ENCODE results near the gene COMT.

COMT gene

GRCh38 chr22:19983741-19984140, 42.2 kb downstream of the COMT start:
- peak overlapping the region in 1 of 5 donors; percentile 28 for H3K9ac ChIP-seq (ENCODE audit: low read length in 5 of 5)
- H3K27ac ChIP-seq (ENCODE audit: low read depth, low read length): no peak overlapping the region
- no peaks in the 10 kb centered on the region for H3K27me3 ChIP-seq (ENCODE audit: control insufficient read depth in 5 of 5, insufficient read depth in 4 of 5, low read length in 5 of 5)
- peaks cover 3 to 39% (median 23%) of the 10 kb centered on the region in 5 donors for H3K4me1 ChIP-seq (ENCODE audit: control insufficient read depth in 5 of 5, insufficient read depth in 5 of 5, low read length in 5 of 5)
- no peak overlapping the region for H3K4me3 ChIP-seq (ENCODE audit: low read depth in 1 of 5, low read length in 5 of 5)
- H3K36me3 ChIP-seq (ENCODE audit: control insufficient read depth in 5 of 5, insufficient read depth in 5 of 5, low read length in 5 of 5): peaks cover 0 to 32% (median 26%) of the 10 kb centered on the region in 5 donors
- no peaks in the 10 kb centered on the region for H3K9me3 ChIP-seq (ENCODE audit: control insufficient read depth in 5 of 5, low read length in 5 of 5)

DNA sequence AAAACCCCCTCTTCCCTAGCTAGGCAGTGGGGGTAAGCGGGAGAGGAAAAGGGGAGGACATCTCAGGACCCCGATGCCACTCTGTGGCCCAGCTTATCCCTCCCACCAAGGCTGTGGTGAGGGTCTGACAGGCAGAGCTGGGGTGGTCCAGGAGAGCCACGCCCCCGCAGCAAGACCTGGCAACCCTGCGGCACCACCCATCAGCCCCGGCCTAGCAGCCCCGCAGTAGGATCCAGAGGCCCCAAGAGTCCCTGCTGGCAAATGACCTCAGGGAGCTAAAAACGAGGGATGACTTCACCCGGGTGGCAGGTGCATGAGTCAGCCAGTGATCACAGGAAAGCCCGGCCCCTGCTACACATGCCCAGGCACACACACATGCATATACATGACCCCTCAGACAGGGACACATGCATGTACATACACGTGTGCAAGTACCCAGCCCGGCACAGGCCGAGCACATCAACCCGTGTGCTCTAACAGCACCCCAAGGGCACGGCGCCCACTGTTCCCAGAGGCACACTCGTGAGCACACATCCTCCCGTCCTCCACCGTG, 42.7 kb downstream of the COMT start:
- Histone ChIP-seq H3K27me3 (ENCODE audit: control insufficient read depth in 5 of 5, insufficient read depth in 4 of 5, low read length in 5 of 5) (no peaks in the 10 kb centered on the region), H3K9me3 (ENCODE audit: control insufficient read depth in 5 of 5, low read length in 5 of 5) (no peaks in the 10 kb centered on the region), H3K4me1 (ENCODE audit: control insufficient read depth in 5 of 5, insufficient read depth in 5 of 5, low read length in 5 of 5) (peaks cover 3 to 44% (median 23%) of the 10 kb centered on the region in 5 donors), H3K9ac (ENCODE audit: low read length in 5 of 5) (peak overlapping the region in 1 of 5 donors; percentile 28), H3K27ac (ENCODE audit: low read depth, low read length) (no peak overlapping the region), H3K4me3 (ENCODE audit: low read depth in 1 of 5, low read length in 5 of 5) (no peak overlapping the region), H3K36me3 (ENCODE audit: control insufficient read depth in 5 of 5, insufficient read depth in 5 of 5, low read length in 5 of 5) (peaks cover 0 to 27% (median 21%) of the 10 kb centered on the region in 5 donors)

GRCh38 chr22:19984851-19985811, 43.6 kb downstream of the COMT start:
- Histone ChIP-seq H3K4me3 (ENCODE audit: low read depth in 1 of 5, low read length in 5 of 5) (peak overlapping the region in 2 of 5 donors; percentile 69 to 71), H3K27me3 (ENCODE audit: control insufficient read depth in 5 of 5, insufficient read depth in 4 of 5, low read length in 5 of 5) (no peaks in the 10 kb centered on the region), H3K27ac (ENCODE audit: low read depth, low read length) (no peak overlapping the region), H3K4me1 (ENCODE audit: control insufficient read depth in 5 of 5, insufficient read depth in 5 of 5, low read length in 5 of 5) (peaks cover 3 to 48% (median 23%) of the 10 kb centered on the region in 5 donors), H3K9ac (ENCODE audit: low read length in 5 of 5) (no peak overlapping the region), H3K36me3 (ENCODE audit: control insufficient read depth in 5 of 5, insufficient read depth in 5 of 5, low read length in 5 of 5) (peaks cover 0 to 18% (median 15%) of the 10 kb centered on the region in 5 donors), H3K9me3 (ENCODE audit: control insufficient read depth in 5 of 5, low read length in 5 of 5) (no peaks in the 10 kb centered on the region)

DNA sequence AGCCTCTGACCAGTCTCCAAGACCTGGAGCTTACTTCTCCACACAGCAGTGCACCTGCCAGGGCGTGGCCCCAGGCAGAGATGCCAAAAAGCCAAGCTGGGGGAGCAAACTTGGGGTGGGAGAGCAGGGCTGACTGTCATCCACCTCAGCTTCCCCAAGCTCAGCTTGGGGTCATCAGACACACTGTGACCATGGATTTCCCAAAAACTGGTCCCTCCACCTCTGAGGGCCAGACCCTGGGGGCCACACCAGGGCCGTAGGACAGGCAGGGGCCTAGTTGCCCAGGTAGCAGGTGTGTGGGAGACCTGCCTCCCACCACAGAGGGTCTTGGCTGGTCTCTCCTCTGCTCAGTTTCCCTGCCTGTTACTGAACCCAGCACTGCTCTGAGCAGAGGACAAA, 44.4 kb downstream of the COMT start:
- Histone ChIP-seq H3K36me3 (ENCODE audit: control insufficient read depth in 5 of 5, insufficient read depth in 5 of 5, low read length in 5 of 5) (peaks cover 0 to 9% (median 7%) of the 10 kb centered on the region in 5 donors), H3K27ac (ENCODE audit: low read depth, low read length) (no peak overlapping the region), H3K9me3 (ENCODE audit: control insufficient read depth in 5 of 5, low read length in 5 of 5) (no peaks in the 10 kb centered on the region), H3K4me3 (ENCODE audit: low read depth in 1 of 5, low read length in 5 of 5) (peak overlapping the region; percentile 66 to 78 (median 71)), H3K4me1 (ENCODE audit: control insufficient read depth in 5 of 5, insufficient read depth in 5 of 5, low read length in 5 of 5) (peaks cover 3 to 56% (median 30%) of the 10 kb centered on the region in 5 donors), H3K9ac (ENCODE audit: low read length in 5 of 5) (peak overlapping the region; percentile 4 to 77 (median 65)), H3K27me3 (ENCODE audit: control insufficient read depth in 5 of 5, insufficient read depth in 4 of 5, low read length in 5 of 5) (no peaks in the 10 kb centered on the region)

GRCh38 chr22:19986410-19987341, 45.1 kb downstream of the COMT start:
- H3K4me1 ChIP-seq (ENCODE audit: control insufficient read depth in 5 of 5, insufficient read depth in 5 of 5, low read length in 5 of 5): peaks cover 3 to 63% (median 36%) of the 10 kb centered on the region in 5 donors
- no peak overlapping the region for H3K27ac ChIP-seq (ENCODE audit: low read depth, low read length)
- H3K9ac ChIP-seq (ENCODE audit: low read length in 5 of 5): peak overlapping the region in 4 of 5 donors; percentile 62 to 77 (median 70)

GRCh38 chr22:19987394-19988306, 46.1 kb downstream of the COMT start:
- Histone ChIP-seq H3K4me1 (ENCODE audit: control insufficient read depth in 5 of 5, insufficient read depth in 5 of 5, low read length in 5 of 5) (peaks cover 3 to 70% (median 46%) of the 10 kb centered on the region in 5 donors), H3K27ac (ENCODE audit: low read depth, low read length) (no peak overlapping the region), H3K9me3 (ENCODE audit: control insufficient read depth in 5 of 5, low read length in 5 of 5) (no peaks in the 10 kb centered on the region)

More at GRCh38 chr22:19986410-19987341, 45.1 kb downstream of the COMT start:
- Histone ChIP-seq H3K36me3 (ENCODE audit: control insufficient read depth in 5 of 5, insufficient read depth in 5 of 5, low read length in 5 of 5) (peaks cover 0 to 4% (median 2%) of the 10 kb centered on the region in 5 donors), H3K4me3 (ENCODE audit: low read depth in 1 of 5, low read length in 5 of 5) (peak overlapping the region; percentile 66 to 78 (median 71)), H3K9me3 (ENCODE audit: control insufficient read depth in 5 of 5, low read length in 5 of 5) (no peaks in the 10 kb centered on the region), H3K27me3 (ENCODE audit: control insufficient read depth in 5 of 5, insufficient read depth in 4 of 5, low read length in 5 of 5) (no peaks in the 10 kb centered on the region)

GRCh38 chr22:19988331-19988808, 46.8 kb downstream of the COMT start:
- Histone ChIP-seq H3K36me3 (ENCODE audit: control insufficient read depth in 5 of 5, insufficient read depth in 5 of 5, low read length in 5 of 5) (no peaks in the 10 kb centered on the region), H3K9me3 (ENCODE audit: control insufficient read depth in 5 of 5, low read length in 5 of 5) (no peaks in the 10 kb centered on the region), H3K4me1 (ENCODE audit: control insufficient read depth in 5 of 5, insufficient read depth in 5 of 5, low read length in 5 of 5) (peaks cover 3 to 74% (median 51%) of the 10 kb centered on the region in 5 donors), H3K9ac (ENCODE audit: low read length in 5 of 5) (no peak overlapping the region), H3K27me3 (ENCODE audit: control insufficient read depth in 5 of 5, insufficient read depth in 4 of 5, low read length in 5 of 5) (no peaks in the 10 kb centered on the region), H3K27ac (ENCODE audit: low read depth, low read length) (no peak overlapping the region), H3K4me3 (ENCODE audit: low read depth in 1 of 5, low read length in 5 of 5) (no peak overlapping the region)

More at GRCh38 chr22:19987394-19988306, 46.1 kb downstream of the COMT start:
- H3K4me3 ChIP-seq (ENCODE audit: low read depth in 1 of 5, low read length in 5 of 5): peak overlapping the region in 1 of 5 donors; percentile 44
- H3K9ac ChIP-seq (ENCODE audit: low read length in 5 of 5): no peak overlapping the region
- no peaks in the 10 kb centered on the region for H3K27me3 ChIP-seq (ENCODE audit: control insufficient read depth in 5 of 5, insufficient read depth in 4 of 5, low read length in 5 of 5)
- no peaks in the 10 kb centered on the region for H3K36me3 ChIP-seq (ENCODE audit: control insufficient read depth in 5 of 5, insufficient read depth in 5 of 5, low read length in 5 of 5)

GRCh38 chr22:19988965-19989724, 47.6 kb downstream of the COMT start:
- no peaks in the 10 kb centered on the region for H3K36me3 ChIP-seq (ENCODE audit: control insufficient read depth in 5 of 5, insufficient read depth in 5 of 5, low read length in 5 of 5)
- H3K4me3 ChIP-seq (ENCODE audit: low read depth in 1 of 5, low read length in 5 of 5): no peak overlapping the region
- H3K9me3 ChIP-seq (ENCODE audit: control insufficient read depth in 5 of 5, low read length in 5 of 5): no peaks in the 10 kb centered on the region
- H3K27ac ChIP-seq (ENCODE audit: low read depth, low read length): no peak overlapping the region
- no peaks in the 10 kb centered on the region for H3K27me3 ChIP-seq (ENCODE audit: control insufficient read depth in 5 of 5, insufficient read depth in 4 of 5, low read length in 5 of 5)
- peaks cover 3 to 74% (median 51%) of the 10 kb centered on the region in 5 donors for H3K4me1 ChIP-seq (ENCODE audit: control insufficient read depth in 5 of 5, insufficient read depth in 5 of 5, low read length in 5 of 5)
- H3K9ac ChIP-seq (ENCODE audit: low read length in 5 of 5): no peak overlapping the region
